Neural crest cell (in vitro differentiated cells): Measurements from ENCODE around the gene TRDMT1. TPM values are rescaled to one million over a fixed set of nuclear protein-coding genes. Genes with fewer than 3 reads are reported as not detected.

Experiments used
- DNase-seq: peaks from one replicate; pipeline ENCODE4 v3.0.0; 2021; ENCODE audit warnings: low read depth, mixed read lengths, low spot score
- H3K27ac Mint-ChIP-seq: one replicate; pipeline ENCODE4 v1.8.0; 2021; ENCODE audit warnings: mild to moderate bottlenecking, mixed read lengths; ENCODE audit not compliant: unreplicated experiment
- H3K27me3 Mint-ChIP-seq: 2 replicates; pipeline ENCODE4 v1.8.0; 2021; ENCODE audit warnings: low read depth, mild to moderate bottlenecking, mixed read lengths
- H3K36me3 Mint-ChIP-seq: 2 replicates; pipeline ENCODE4 v1.8.0; 2021; ENCODE audit warnings: low read depth, mild to moderate bottlenecking, mixed read lengths
- H3K4me1 Mint-ChIP-seq: 2 replicates; pipeline ENCODE4 v1.8.0; 2021; ENCODE audit warnings: mixed read lengths
- H3K4me3 Mint-ChIP-seq: one replicate; pipeline ENCODE4 v1.8.0; 2021; ENCODE audit warnings: mild to moderate bottlenecking, mixed read lengths
- H3K9me3 Mint-ChIP-seq: 2 replicates; pipeline ENCODE4 v1.8.0; 2021; ENCODE audit warnings: mixed read lengths
- total RNA-seq: library from RNA; stranded (reverse); gene quantifications from 2 replicates; pipeline ENCODE4 v1.2.1, GENCODE V29; 2021
- TF ChIP-seq, protein P1 (sequence below): fragments of 200-600 bp; sonication (generic); conservative IDR thresholded peaks from 2 replicates; pipeline ENCODE4 v1.5.0; 2021; ENCODE audit warnings: antibody characterized with exemption, mild to moderate bottlenecking

The TRDMT1 gene
- total RNA-seq, 1 donor from 2014 or later: 17.3 TPM

DNA sequence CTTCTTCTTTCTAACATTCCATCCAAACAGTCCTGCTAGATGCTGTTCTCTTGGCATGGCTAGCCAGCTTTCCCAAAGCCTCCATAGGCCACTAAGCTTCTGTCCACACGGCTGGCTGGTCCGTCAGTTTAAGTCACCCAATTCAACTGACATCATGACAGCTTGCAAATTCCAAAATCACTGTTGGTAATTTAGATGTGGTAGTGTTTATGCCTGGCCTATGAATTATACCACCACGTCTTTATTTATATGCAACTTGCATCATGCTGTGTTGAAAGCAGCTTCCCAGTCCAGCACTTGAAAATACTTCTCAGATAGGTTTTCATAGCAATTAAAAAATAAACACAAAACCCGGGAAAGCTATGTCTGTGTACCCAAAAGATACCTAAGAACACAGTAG is 24.3 kb upstream of the TRDMT1 start:
- H3K4me1 Mint-ChIP-seq: peaks cover 29% of the 10 kb centered on the region
- H3K27me3 Mint-ChIP-seq: peaks cover 15% of the 10 kb centered on the region

DNA sequence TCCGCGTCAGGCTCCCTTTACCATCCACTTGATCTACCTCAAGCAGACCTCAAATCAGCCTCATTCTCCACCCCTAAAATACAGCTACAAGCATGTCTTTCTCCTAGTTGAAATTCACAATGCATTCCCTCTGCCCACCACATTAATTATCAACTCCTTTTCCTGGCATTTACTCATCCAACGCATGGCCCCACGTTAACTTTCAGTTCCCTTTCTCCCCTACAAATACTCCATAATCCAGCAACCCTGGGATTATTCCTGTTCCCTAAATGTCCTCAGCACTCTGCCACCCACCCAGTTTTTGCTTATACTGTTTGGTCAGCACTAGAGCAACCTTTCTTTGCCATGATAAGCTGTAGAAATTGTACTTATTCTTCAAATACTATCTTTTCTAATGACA is 20.9 kb upstream of the TRDMT1 start:
- Mint-ChIP-seq H3K9me3 (no peaks in the 10 kb centered on the region), H3K27ac (peak overlapping the region; percentile 86)

More for the DNA sequence above, 24.3 kb upstream of the TRDMT1 start:
- no peak for DNase-seq
- Mint-ChIP-seq H3K9me3 (no peaks in the 10 kb centered on the region), H3K27ac (no peak overlapping the region), H3K36me3 (peaks cover 4% of the 10 kb centered on the region), H3K4me3 (peak overlapping the region; percentile 98)
- TF ChIP-seq, protein P1, sequence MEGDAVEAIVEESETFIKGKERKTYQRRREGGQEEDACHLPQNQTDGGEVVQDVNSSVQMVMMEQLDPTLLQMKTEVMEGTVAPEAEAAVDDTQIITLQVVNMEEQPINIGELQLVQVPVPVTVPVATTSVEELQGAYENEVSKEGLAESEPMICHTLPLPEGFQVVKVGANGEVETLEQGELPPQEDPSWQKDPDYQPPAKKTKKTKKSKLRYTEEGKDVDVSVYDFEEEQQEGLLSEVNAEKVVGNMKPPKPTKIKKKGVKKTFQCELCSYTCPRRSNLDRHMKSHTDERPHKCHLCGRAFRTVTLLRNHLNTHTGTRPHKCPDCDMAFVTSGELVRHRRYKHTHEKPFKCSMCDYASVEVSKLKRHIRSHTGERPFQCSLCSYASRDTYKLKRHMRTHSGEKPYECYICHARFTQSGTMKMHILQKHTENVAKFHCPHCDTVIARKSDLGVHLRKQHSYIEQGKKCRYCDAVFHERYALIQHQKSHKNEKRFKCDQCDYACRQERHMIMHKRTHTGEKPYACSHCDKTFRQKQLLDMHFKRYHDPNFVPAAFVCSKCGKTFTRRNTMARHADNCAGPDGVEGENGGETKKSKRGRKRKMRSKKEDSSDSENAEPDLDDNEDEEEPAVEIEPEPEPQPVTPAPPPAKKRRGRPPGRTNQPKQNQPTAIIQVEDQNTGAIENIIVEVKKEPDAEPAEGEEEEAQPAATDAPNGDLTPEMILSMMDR: no peak

DNA sequence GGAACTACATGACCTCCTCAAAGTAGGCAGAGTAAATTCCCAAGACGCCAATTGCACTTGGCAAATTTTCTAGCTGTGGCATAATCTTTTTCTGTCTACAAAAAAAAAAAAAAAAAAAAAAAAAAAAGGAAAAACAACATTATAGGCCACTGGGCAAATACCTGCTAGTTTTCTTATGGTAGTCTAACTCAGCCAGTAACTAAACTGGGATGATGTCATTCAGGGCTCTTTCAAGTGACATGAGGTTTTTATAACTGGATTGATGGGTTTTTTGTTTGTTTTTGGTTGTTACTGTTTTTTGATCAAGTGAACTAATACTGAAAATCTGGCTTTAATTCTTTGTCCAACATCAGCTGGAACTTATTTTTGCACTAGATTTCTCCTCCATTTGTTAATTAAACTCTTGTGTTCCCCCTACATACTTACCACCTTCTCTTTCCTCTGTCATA is 19.2 kb upstream of the TRDMT1 start:
- H3K36me3 Mint-ChIP-seq: no peaks in the 10 kb centered on the region
- H3K4me3 Mint-ChIP-seq: no peak overlapping the region
- no peaks in the 10 kb centered on the region for H3K9me3 Mint-ChIP-seq
- no peak for DNase-seq
- no peak overlapping the region for H3K27ac Mint-ChIP-seq
- no peaks in the 10 kb centered on the region for H3K27me3 Mint-ChIP-seq
- peaks cover 25% of the 10 kb centered on the region for H3K4me1 Mint-ChIP-seq
- TF ChIP-seq, protein P1: no peak

More for the DNA sequence above, 20.9 kb upstream of the TRDMT1 start:
- Mint-ChIP-seq H3K4me1 (peaks cover 32% of the 10 kb centered on the region), H3K4me3 (no peak overlapping the region), H3K27me3 (no peaks in the 10 kb centered on the region), H3K36me3 (no peaks in the 10 kb centered on the region)
- DNase-seq: no peak
- TF ChIP-seq, protein P1: no peak

DNA sequence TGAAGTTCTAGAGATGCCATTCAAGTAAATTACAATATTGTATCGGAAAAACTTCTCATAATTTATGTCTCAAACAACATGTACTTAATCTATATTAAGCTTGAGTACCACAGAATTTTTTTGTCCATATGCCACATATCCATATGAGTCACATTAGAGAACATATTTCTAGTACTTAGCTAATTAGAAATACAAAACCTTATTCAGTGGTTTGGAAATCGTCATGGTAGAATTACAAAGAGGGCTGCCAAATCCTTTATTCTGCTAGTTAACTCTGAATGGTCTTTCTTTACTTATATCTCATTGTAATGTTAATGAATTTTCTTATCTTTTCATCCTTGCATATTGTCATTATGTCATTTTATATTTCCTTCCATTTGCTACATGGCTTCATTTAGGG is 17.6 kb upstream of the TRDMT1 start:
- Mint-ChIP-seq H3K36me3 (no peaks in the 10 kb centered on the region), H3K9me3 (no peaks in the 10 kb centered on the region), H3K27me3 (no peaks in the 10 kb centered on the region), H3K4me1 (peaks cover 30% of the 10 kb centered on the region), H3K4me3 (no peak overlapping the region), H3K27ac (no peak overlapping the region)
- DNase-seq: no peak
- TF ChIP-seq, protein P1: no peak

DNA sequence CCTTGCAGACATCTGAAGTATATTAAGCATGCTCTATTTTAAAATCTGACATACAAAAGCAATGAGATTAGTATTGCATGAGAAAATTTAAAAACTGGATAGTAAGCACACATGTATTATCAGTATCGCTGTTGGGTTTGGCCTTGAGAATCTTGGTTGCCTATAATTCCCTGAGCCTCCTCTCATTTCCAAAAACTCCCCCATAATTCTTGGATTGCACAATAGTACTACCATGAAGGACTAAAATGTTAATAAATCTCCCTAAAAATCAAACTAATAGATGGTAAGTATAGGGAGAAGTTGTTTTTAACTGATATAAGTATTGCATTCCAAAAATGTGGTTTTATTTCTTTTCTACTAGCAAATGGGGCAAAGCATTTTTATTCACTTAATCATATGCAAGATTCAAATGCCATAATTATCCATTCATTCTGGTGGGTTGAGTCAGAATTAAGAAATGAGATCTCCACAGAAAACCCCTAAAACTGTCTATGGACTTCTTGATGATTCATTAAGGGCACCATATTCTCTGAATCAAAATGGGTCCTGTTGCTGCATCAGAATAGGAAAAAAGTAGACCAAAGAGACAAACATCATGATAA is 16.3 kb upstream of the TRDMT1 start:
- no peaks in the 10 kb centered on the region for H3K36me3 Mint-ChIP-seq
- H3K4me1 Mint-ChIP-seq: peaks cover 31% of the 10 kb centered on the region
- H3K27me3 Mint-ChIP-seq: no peaks in the 10 kb centered on the region
- H3K4me3 Mint-ChIP-seq: no peak overlapping the region
- no peak for DNase-seq
- TF ChIP-seq, protein P1: no peak
- no peak overlapping the region for H3K27ac Mint-ChIP-seq
- H3K9me3 Mint-ChIP-seq: no peaks in the 10 kb centered on the region
